ENCODE measurements around the gene FREY1.

The FREY1 gene

GRCh38 chr11:45890886-45891550 is 16.1 kb downstream of the FREY1 start:
- no peak for DNase-seq

- DNase-seq: no peak
Measured at GRCh38 chr11:45889966-45890365, 17.1 kb downstream of the FREY1 start.

- no peak for DNase-seq
Measured at GRCh38 chr11:45889555-45889954, 17.5 kb downstream of the FREY1 start.

- DNase-seq: no peak
Measured at GRCh38 chr11:45887587-45887986, 19.5 kb downstream of the FREY1 start.

GRCh38 chr11:45886816-45887520 is 20.1 kb downstream of the FREY1 start:
- no peak for DNase-seq

GRCh38 chr11:45885921-45886721 is 20.9 kb downstream of the FREY1 start:
- DNase-seq: peak; percentile 29 to 49

- peak; percentile 67 to 78 for DNase-seq
Measured at GRCh38 chr11:45885274-45885920, 21.7 kb downstream of the FREY1 start, which contains the start of gene MAPK8IP1. TSS of gene MAPK8IP1 (plus strand) at chr11:45885651. CDS start at chr11:45885821, 170 bp downstream.

GRCh38 chr11:45884596-45885185 is 22.4 kb downstream of the FREY1 start:
- DNase-seq: no peak

- peak in 1 of 2 experiments; percentile 56 for DNase-seq
Measured at GRCh38 chr11:45881708-45882368, 25.2 kb downstream of the FREY1 start.

GRCh38 chr11:45880772-45881570 is 26.1 kb downstream of the FREY1 start:
- peak; percentile 40 to 78 for DNase-seq

GRCh38 chr11:45879803-45880686 is 27.0 kb downstream of the FREY1 start:
- no peak for DNase-seq

GRCh38 chr11:45877845-45878244 is 29.2 kb downstream of the FREY1 start:
- no peak for DNase-seq

- DNase-seq: no peak
Measured at GRCh38 chr11:45877221-45877620, 29.9 kb downstream of the FREY1 start.

- DNase-seq: no peak
Measured at GRCh38 chr11:45876401-45876800, 30.7 kb downstream of the FREY1 start.

GRCh38 chr11:45872651-45873356 is 34.3 kb downstream of the FREY1 start:
- peak; percentile 74 to 83 for DNase-seq

- no peak for DNase-seq
Measured at GRCh38 chr11:45871638-45872037, 35.4 kb downstream of the FREY1 start.

GRCh38 chr11:45870706-45871105 is 36.4 kb downstream of the FREY1 start:
- no peak for DNase-seq

- no peak for DNase-seq
Measured at GRCh38 chr11:45869551-45869950, 37.5 kb downstream of the FREY1 start.

GRCh38 chr11:45864041-45864440 is 43.0 kb downstream of the FREY1 start:
- no peak for DNase-seq
